ENCODE data around the gene AOC1.
"Not testable (repeated sequence)": the region's sequence is repeated elsewhere in the genome, so short reads cannot be mapped to it uniquely, and the experiment has no call there.

The AOC1 gene

DNA sequence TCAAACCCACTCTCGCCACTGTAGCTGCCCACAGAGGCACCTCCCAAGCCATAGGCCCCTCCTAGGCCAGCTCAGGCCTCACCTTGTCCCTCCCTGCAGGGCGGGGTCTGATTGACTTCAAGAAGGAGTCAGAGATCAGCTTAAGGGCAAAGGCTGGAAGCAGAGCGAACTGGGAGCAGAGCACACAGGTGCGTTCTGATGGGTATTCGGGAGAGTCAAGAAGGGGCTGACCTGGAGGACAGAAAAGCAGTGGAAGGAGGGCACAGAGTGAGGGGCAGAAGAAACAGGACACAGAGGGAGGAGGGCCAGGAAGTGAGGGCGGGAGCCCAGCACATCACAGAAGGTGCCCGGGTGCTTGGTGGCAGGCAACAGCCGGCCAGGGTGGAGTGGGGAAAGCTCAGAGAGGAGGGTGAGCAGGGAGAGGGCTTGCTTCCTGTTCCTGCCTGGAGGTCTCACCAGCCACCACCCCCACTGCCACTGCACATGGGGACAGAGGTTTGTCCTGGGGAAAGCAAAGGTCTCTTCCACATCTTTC lies at the start of gene AOC1:
AOC1 (plus strand) TSS at position 147 of the 535 bp plus-strand sequence. CDS start 3,954 bp downstream, outside the sequence.
- DNase-seq: no peak

DNA sequence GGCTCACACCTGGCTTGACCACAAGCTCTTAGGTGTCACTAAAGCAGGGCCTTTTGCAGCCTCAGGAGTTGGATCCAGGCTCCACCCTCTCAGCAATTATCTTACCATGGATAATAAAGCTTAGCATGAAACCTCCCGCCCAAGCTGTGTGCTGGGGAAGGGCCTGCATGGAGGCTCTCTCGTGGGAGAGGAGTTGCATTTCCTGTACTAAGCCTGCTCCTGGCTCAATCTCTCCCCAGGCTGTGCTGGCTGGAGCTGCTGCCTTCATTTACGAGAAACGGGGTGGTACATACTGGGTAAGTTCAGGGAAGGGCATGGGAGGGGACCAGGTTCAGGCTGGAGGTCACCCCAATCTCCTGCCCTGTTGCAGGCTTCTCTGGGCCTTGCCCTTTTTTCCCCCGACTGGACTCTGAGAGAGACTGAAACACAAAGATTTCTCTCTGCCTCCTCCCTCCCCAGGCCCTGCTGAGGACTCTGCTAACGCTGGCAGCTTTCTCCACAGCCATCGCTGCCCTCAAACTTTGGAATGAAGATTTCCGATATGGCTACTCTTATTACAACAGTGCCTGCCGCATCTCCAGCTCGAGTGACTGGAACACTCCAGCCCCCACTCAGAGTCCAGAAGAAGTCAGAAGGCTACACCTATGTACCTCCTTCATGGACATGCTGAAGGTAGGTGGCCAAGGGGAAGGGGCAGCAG lies 49.0 kb upstream of the AOC1 start:
- no peak for DNase-seq

DNA sequence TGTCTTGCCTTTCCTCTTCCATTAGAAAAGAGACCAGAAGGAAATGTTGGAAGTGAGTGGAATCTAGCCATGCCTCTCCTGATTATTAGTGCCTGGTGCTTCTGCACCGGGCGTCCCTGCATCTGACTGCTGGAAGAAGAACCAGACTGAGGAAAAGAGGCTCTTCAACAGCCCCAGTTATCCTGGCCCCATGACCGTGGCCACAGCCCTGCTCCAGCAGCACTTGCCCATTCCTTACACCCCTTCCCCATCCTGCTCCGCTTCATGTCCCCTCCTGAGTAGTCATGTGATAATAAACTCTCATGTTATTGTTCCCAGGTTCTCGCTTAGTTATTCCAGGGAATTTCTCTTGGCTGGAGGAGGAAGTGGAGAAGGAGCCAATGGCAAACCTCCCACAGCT lies 47.5 kb upstream of the AOC1 start:
- DNase-seq: no peak

GRCh38 chr7:150805864-150806263 lies 46.5 kb upstream of the AOC1 start:
- DNase-seq: no peak

DNA sequence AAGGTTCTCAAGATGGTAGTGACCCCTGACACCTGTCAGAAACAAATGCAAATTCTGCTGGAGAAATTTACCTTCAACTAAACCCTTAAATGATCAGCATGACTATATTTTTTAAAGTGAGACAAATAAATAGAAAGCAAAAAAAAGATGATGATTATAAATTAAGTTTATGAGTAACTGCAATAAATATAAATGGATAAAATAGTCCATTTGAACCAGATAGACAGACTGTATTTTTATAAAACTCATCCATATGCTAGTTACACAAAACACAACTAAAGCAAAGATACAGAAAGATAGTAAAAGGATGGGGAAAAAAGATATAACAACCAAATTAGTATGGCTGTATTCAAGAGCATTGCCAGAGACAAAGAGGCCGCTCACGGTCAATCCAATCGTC lies 45.9 kb upstream of the AOC1 start:
- DNase-seq: no peak

GRCh38 chr7:150806863-150807262 lies 45.5 kb upstream of the AOC1 start:
- DNase-seq: no peak

- DNase-seq: not testable (repeated sequence)
These were observed 44.5 kb upstream of the AOC1 start for GRCh38 chr7:150807616-150808438.

GRCh38 chr7:150814328-150815001 lies 37.9 kb upstream of the AOC1 start:
- no peak for DNase-seq

DNA sequence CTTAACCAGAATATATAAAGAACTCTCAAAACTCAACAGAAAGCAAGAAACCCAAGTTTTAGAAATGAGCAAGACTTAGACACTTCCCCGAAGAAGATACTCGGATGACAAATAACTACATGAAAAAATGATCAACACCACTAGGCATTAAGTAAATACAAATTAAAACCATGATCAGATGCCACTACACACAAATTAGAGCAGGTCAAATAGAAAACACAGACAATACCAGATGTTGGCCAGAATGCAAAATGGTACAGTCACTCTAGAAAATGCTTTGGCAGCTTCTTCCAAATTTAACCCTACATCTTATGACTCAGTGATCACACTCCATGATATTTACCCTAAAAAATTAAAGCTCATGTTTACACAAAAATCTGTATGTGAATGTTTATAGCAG lies 33.3 kb upstream of the AOC1 start:
- DNase-seq: no peak

GRCh38 chr7:150820148-150820547 lies 32.2 kb upstream of the AOC1 start:
- no peak for DNase-seq

GRCh38 chr7:150820578-150821198 lies 31.6 kb upstream of the AOC1 start:
- DNase-seq: no peak

GRCh38 chr7:150823043-150823442 lies 29.3 kb upstream of the AOC1 start:
- DNase-seq: no peak

DNA sequence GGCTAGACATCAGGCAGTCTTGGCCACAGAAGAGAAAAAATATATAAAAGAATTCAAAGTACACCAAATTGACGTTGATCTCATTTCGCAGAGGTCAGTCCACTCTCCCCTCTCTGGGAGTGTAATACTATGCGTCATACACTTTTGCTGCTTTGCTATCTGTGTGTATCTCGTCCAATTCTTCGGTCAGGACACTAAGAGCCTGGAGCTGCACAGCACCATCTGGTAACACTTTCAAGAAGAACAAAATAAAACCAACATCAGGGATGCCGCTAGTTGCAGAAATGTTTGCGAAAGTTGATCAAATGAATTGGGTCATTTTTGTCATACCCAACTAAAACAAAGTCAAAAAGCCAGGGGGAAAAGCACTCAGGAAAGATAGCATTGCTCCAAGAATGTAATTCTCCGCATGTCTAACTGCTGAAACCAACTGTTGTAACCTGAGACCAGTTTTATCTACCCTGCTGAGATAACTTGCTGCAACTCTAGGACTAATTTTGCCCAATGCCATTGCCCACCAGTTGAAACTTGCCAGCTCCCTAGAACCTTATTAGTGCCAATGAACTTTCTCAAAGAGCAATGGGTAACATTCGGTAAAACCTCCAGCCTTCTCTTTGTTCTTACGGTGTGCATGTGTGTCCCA lies 28.7 kb upstream of the AOC1 start:
- DNase-seq: no peak

- DNase-seq: no peak
These were observed 27.7 kb upstream of the AOC1 start for GRCh38 chr7:150824379-150825177.

DNA sequence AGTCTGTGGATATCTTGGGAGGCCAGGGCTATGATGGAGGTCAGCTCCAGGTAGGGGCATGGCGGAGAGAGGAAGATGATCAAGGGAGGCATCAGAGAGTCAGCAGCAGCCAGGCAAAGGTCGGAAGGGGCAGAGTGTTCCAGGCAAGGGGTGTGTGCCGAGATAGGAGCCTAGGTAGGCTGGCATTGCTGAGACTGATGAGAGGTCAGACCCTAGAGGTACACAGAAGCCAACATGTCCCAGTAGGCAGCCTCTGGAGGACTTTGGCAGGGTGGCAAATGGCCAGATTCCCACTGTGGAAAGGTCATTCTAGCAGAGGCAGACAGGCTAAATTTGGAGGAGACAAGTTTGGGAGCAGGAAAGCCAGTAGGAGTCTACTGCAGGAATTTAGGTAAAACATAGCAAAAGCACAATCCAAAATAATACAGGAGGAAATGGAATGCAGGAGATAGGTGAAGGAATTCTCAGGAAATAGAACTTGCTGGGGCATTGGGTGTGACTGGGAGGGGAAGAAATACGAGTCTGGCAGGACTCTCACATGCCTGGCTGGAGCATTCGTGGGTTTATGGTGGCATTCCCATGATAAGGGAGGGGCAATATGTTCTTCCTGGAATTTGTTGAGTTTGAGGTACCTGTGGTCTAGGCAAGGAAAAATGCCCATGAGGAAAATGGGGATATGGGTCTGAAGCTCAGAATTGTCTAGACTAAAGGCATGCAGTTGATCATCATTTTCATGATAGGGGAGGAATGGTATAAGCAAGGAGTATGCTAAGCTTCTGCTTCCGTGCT lies 26.1 kb upstream of the AOC1 start:
- no peak for DNase-seq

GRCh38 chr7:150828384-150828783 lies 23.9 kb upstream of the AOC1 start:
- no peak for DNase-seq

DNA sequence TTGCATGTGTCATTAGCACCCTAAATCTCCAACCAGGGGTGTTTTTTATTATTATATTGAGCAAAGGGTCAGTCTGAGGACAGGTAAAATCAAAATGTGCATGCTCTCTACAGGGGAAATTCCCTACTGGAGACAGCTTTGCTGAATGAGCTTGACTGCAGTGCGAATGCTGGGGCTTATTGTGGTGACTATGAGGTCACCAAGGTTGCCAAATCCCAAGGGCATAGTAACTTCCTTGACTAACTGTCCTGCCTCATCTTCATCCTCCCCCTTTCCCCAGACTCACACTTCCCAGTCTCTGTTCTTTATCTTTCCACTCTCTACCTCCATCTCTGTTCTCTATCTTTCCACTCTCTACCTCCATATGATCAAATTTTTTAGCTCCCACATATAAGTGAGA lies 22.9 kb upstream of the AOC1 start:
- no peak for DNase-seq

- no peak for DNase-seq
These were observed 21.4 kb upstream of the AOC1 start for GRCh38 chr7:150830937-150831336.

DNA sequence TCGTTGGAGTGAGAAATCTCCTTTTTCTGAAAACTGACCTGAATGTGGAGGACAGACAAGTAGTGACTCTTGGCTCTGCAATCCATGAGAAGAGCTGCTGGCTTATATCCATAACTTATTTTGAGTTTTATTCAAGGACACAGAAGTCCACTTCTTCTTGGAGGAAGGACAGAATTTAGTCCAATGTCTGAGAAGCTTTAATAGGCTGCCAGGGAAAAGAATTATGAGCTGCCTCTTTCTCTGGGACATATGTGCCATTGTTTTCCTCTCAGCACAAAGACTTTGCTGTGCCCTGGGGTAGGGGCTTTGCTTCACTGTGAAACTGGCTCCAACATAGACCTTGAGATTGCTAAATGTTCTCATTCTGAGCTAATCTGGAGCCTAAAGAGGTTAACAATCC lies 20.5 kb upstream of the AOC1 start:
- DNase-seq: no peak

GRCh38 chr7:150835019-150835418 lies 17.3 kb upstream of the AOC1 start:
- no peak for DNase-seq

Measured in CD4-positive, alpha-beta T cell treated with Interleukin-21 for 1 hour (primary cell).